ENCODE results near the gene CCK.

CCK gene

GRCh38 chr3:42224658-42225421, 41.1 kb downstream of the CCK start:
- DNase-seq = no peak

- DNase-seq = no peak
Observed at GRCh38 chr3:42224178-42224577, 41.8 kb downstream of the CCK start.

- DNase-seq = no peak
Observed at GRCh38 chr3:42222942-42223693, 42.9 kb downstream of the CCK start.

GRCh38 chr3:42220436-42221121, 45.4 kb downstream of the CCK start:
- no peak for DNase-seq

GRCh38 chr3:42216931-42217333, 49.1 kb downstream of the CCK start:
- no peak for DNase-seq

- DNase-seq = no peak
Observed at GRCh38 chr3:42216302-42216701, 49.7 kb downstream of the CCK start.

GRCh38 chr3:42214565-42215283, 51.3 kb downstream of the CCK start:
- no peak for DNase-seq

- DNase-seq = no peak
Observed at GRCh38 chr3:42214064-42214463, 51.9 kb downstream of the CCK start.

- no peak for DNase-seq
Observed at GRCh38 chr3:42213417-42213816, 52.6 kb downstream of the CCK start.

- no peak for DNase-seq
Observed at GRCh38 chr3:42210726-42211125, 55.3 kb downstream of the CCK start.

- no peak for DNase-seq
Observed at GRCh38 chr3:42209917-42210316, 56.1 kb downstream of the CCK start.

Measured in activated CD4-positive, CD25-positive, alpha-beta regulatory T cell treated with anti-CD3 and anti-CD28 coated beads, Interleukin-2, amount 50 U/mL, for 72 hours (primary cell).